Common myeloid progenitor, CD34-positive (primary cell): Measurements from ENCODE around the gene GYPC.

Experiments
- CTCF ChIA-PET: fragments of 350-600 bp; sonication (Branson Sonifier 250); formaldehyde crosslinking; loops from one replicate; lab custom pipeline; 2021; ENCODE audit warnings: antibody characterized with exemption; lab: Charles Lee
- POLR2A ChIA-PET: fragments of 350-600 bp; sonication (Branson Sonifier 250); formaldehyde crosslinking; loops from one replicate; lab custom pipeline; 2021; ENCODE audit warnings: antibody characterized with exemption; lab: Charles Lee
- DNase-seq, 3 donors: peaks; one replicate each; pipeline versions ENCODE4 v3.0.0 to v3.0.0-alpha.2; 2013
- H3K27ac ChIP-seq, 2 experiments: 1 replicate in 1 of 2; 2 replicates in 1 of 2; pipeline ENCODE4 v1.7.0; 2013; ENCODE audit warnings: inconsistent platforms in 2 of 2, low read length in 2 of 2, mild to moderate bottlenecking in 2 of 2, low read depth in 1 of 2, moderate library complexity in 1 of 2; ENCODE audit not compliant: severe bottlenecking in 2 of 2, insufficient read depth in 1 of 2, poor library complexity in 1 of 2
- H3K27me3 ChIP-seq, 5 experiments: replicated peaks in 2 of 5; 1 replicate in 3 of 5; 2 replicates in 2 of 5; pipeline versions ENCODE4 v1.6.1 to v1.7.0; 2013; ENCODE audit warnings: low read length in 4 of 5, mild to moderate bottlenecking in 2 of 5, moderate library complexity in 2 of 5, inconsistent platforms in 1 of 5; ENCODE audit not compliant: insufficient read depth in 5 of 5, control insufficient read depth in 4 of 5
- H3K36me3 ChIP-seq, 4 experiments: 1 replicate in 2 of 4; 2 replicates in 2 of 4; pipeline versions ENCODE4 v1.6.1 to v1.7.0; 2013; ENCODE audit warnings: low read length in 3 of 4, control low read depth in 1 of 4, mild to moderate bottlenecking in 1 of 4; ENCODE audit not compliant: control insufficient read depth in 4 of 4, insufficient read depth in 4 of 4
- H3K4me1 ChIP-seq, 4 experiments: 1 replicate in 3 of 4; 2 replicates in 1 of 4; pipeline versions ENCODE4 v1.6.1 to v1.7.1; 2013; ENCODE audit warnings: low read length in 3 of 4, mild to moderate bottlenecking in 3 of 4, control low read depth in 1 of 4, inconsistent platforms in 1 of 4, moderate library complexity in 1 of 4; ENCODE audit not compliant: control insufficient read depth in 4 of 4, insufficient read depth in 4 of 4; ENCODE audit errors: control extremely low read depth in 1 of 4
- H3K4me3 ChIP-seq, 7 experiments: 1 replicate in 4 of 7; 2 replicates in 3 of 7; pipeline versions ENCODE4 v1.5.1 to v1.7.0; 2013; ENCODE audit warnings: mild to moderate bottlenecking in 7 of 7, low read length in 6 of 7, moderate library complexity in 6 of 7, inconsistent platforms in 2 of 7, low read depth in 2 of 7, control low read depth in 1 of 7; ENCODE audit not compliant: insufficient read depth in 4 of 7, control insufficient read depth in 1 of 7; ENCODE audit errors: extremely low read depth in 1 of 7
- H3K9me3 ChIP-seq, 5 experiments: 1 replicate in 4 of 5; 2 replicates in 1 of 5; pipeline versions ENCODE4 v1.6.1 to v1.7.1; 2013; ENCODE audit warnings: low read length in 4 of 5, mild to moderate bottlenecking in 2 of 5, inconsistent platforms in 1 of 5, low read depth in 1 of 5, moderate library complexity in 1 of 5; ENCODE audit not compliant: control insufficient read depth in 4 of 5, insufficient read depth in 2 of 5; ENCODE audit errors: control extremely low read depth in 1 of 5
- WGBS: methylation state at CpG from one replicate; pipeline ENCODE4 v1.1.5; 2013; ENCODE audit not compliant: insufficient coverage; 5-methylcytosine and 5-hydroxymethylcytosine counted together

GYPC gene

GRCh38 chr2:126722081-126722480, 66.1 kb downstream of the GYPC start:
- DNase-seq = no peak
- no peak overlapping the region for H3K27ac ChIP-seq
- peaks cover 0 to 14% (median 8%) of the 10 kb centered on the region in 5 experiments for H3K9me3 ChIP-seq
- H3K4me3 ChIP-seq = no peak overlapping the region
- POLR2A ChIA-PET = no interaction called here
- WGBS = 81% methylated on average over 2 of the region's 2 CpGs
- H3K4me1 ChIP-seq = peaks cover 2 to 17% (median 9%) of the 10 kb centered on the region in 4 experiments
- CTCF ChIA-PET = no interaction called here
- H3K36me3 ChIP-seq = no peaks in the 10 kb centered on the region
- H3K27me3 ChIP-seq = no peaks in the 10 kb centered on the region

GRCh38 chr2:126722546-126722945, 66.6 kb downstream of the GYPC start:
- no peak overlapping the region for H3K27ac ChIP-seq
- CTCF ChIA-PET = no interaction called here
- 100% methylated on average over 3 of the region's 4 CpGs for WGBS
- DNase-seq = no peak
- peaks cover 1 to 14% (median 8%) of the 10 kb centered on the region in 5 experiments for H3K9me3 ChIP-seq
- H3K4me3 ChIP-seq = no peak overlapping the region
- no peaks in the 10 kb centered on the region for H3K27me3 ChIP-seq
- POLR2A ChIA-PET = no interaction called here
- no peaks in the 10 kb centered on the region for H3K36me3 ChIP-seq
- peaks cover 2 to 17% (median 9%) of the 10 kb centered on the region in 4 experiments for H3K4me1 ChIP-seq

GRCh38 chr2:126723281-126723815, 67.4 kb downstream of the GYPC start:
- Histone ChIP-seq H3K36me3 (no peaks in the 10 kb centered on the region), H3K27ac (no peak overlapping the region), H3K4me1 (peaks cover 2 to 17% (median 9%) of the 10 kb centered on the region in 4 experiments), H3K4me3 (no peak overlapping the region), H3K9me3 (peaks cover 1 to 18% (median 8%) of the 10 kb centered on the region in 5 experiments), H3K27me3 (no peaks in the 10 kb centered on the region)
- WGBS = 100% methylated on average over 2 of the region's 2 CpGs
- no peak for DNase-seq
- CTCF ChIA-PET = no interaction called here
- POLR2A ChIA-PET = no interaction called here

- Histone ChIP-seq H3K4me3 (no peak overlapping the region), H3K36me3 (no peaks in the 10 kb centered on the region), H3K27ac (no peak overlapping the region), H3K27me3 (no peaks in the 10 kb centered on the region), H3K9me3 (peaks cover 1 to 18% (median 8%) of the 10 kb centered on the region in 5 experiments), H3K4me1 (no peaks in the 10 kb centered on the region)
- ChIA-PET CTCF (no interaction called here), POLR2A (no interaction called here)
- no peak for DNase-seq
Observed at GRCh38 chr2:126725580-126725979, 69.6 kb downstream of the GYPC start.

- no peak for DNase-seq
- ChIA-PET POLR2A (no interaction called here), CTCF (no interaction called here)
- 93% methylated on average over 4 of the region's 4 CpGs for WGBS
- H3K4me3 ChIP-seq = no peak overlapping the region
- H3K36me3 ChIP-seq = no peaks in the 10 kb centered on the region
- no peak overlapping the region for H3K27ac ChIP-seq
- no peaks in the 10 kb centered on the region for H3K27me3 ChIP-seq
- H3K9me3 ChIP-seq = peaks cover 1 to 15% (median 3%) of the 10 kb centered on the region in 5 experiments
- peaks cover 0 to 2% (median 0%) of the 10 kb centered on the region in 4 experiments for H3K4me1 ChIP-seq
Observed at GRCh38 chr2:126729896-126730295, 73.9 kb downstream of the GYPC start.

GRCh38 chr2:126730655-126731054, 74.7 kb downstream of the GYPC start:
- no peak for DNase-seq
- Histone ChIP-seq H3K36me3 (no peaks in the 10 kb centered on the region), H3K4me1 (peaks cover 0 to 2% (median 0%) of the 10 kb centered on the region in 4 experiments), H3K9me3 (peaks cover 0 to 9% (median 1%) of the 10 kb centered on the region in 5 experiments), H3K27me3 (no peaks in the 10 kb centered on the region), H3K4me3 (no peak overlapping the region), H3K27ac (no peak overlapping the region)
- POLR2A ChIA-PET = no interaction called here
- 88% methylated on average over 4 of the region's 5 CpGs for WGBS
- CTCF ChIA-PET = interaction anchor here (0.9 kb wide), 1 partner anchor 95 kb away, joined by 3 read pairs; no protein-coding TSS in a partner anchor

DNA sequence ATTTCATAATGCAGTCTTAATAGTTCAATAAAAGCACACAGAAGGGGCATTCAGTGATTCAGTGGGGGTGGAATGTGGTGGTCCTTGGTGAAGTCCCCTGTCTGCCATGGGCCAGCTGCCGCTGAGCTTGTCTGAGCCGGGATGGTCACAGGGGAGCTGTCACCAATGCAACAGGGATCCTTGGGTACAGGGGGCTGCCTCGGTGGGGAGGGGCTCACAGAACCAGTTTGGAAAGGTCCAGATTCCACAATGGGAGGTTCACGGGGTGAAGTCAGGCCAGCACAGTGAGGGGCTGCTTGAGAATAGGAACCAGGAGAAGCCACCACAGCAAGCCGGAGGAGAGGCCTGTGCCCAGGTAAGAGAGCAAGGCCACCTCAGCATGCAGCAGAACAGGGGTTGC, 75.4 kb downstream of the GYPC start:
- H3K27ac ChIP-seq = no peak overlapping the region
- DNase-seq = no peak
- no peaks in the 10 kb centered on the region for H3K36me3 ChIP-seq
- no peak overlapping the region for H3K4me3 ChIP-seq
- 100% methylated on average over 5 of the region's 5 CpGs for WGBS
- H3K27me3 ChIP-seq = no peaks in the 10 kb centered on the region
- H3K9me3 ChIP-seq = peaks cover 0 to 5% (median 1%) of the 10 kb centered on the region in 5 experiments
- ChIA-PET CTCF (interaction anchor here (0.9 kb wide), 1 partner anchor 96 kb away, joined by 3 read pairs; no protein-coding TSS in a partner anchor), POLR2A (no interaction called here)
- H3K4me1 ChIP-seq = peaks cover 0 to 9% (median 3%) of the 10 kb centered on the region in 4 experiments
